ENCODE data around the gene TBC1D14. TPM values are rescaled to one million over a fixed set of nuclear protein-coding genes. Genes with fewer than 3 reads are reported as not detected.

TBC1D14 gene
- total and polyA plus RNA-seq, 2 of the 4 experiments (the other 2 are of a cell fraction): 31.7 to 40.7 TPM

DNA sequence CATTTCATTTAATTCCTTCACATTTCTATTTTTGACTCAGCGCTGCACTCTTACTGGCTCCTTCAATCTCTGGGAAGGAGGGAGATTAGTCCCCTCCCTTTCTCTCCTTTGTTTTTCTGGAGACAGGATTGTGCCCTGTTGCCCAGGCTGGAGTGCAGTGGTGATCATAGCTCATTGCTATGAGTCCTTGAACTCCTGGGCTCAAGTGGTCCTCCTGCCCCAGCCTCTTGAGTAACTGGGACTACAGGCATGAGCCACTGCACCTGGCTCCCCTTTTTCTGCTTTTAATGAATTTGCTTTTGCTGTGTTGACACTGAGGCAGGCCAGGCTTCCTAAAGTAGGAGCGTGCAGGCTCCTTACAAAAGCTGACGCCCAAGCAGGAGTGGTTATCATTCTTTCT lies 10.5 kb downstream of the TBC1D14 start:
- ChIA-PET POLR2A (ENCODE audit: unreplicated experiment) (no interaction called here), CTCF (no interaction called here)
- peaks cover 16% of the 10 kb centered on the region for H3K36me3 ChIP-seq (ENCODE audit: control insufficient read depth, insufficient read depth, low read length)
- no peaks in the 10 kb centered on the region for H3K27me3 ChIP-seq (ENCODE audit: control insufficient read depth, insufficient read depth, low read length)
- H3K14ac ChIP-seq (replicated peaks; ENCODE audit: low read depth, low read length): no peak overlapping the region
- no peak overlapping the region for H3K23ac ChIP-seq (ENCODE audit: low read depth, low read length)
- H3K9ac ChIP-seq (ENCODE audit: low read depth, low read length): no peak overlapping the region
- H3K4me1 ChIP-seq (ENCODE audit: control insufficient read depth, insufficient read depth, low read length): peaks cover 9% of the 10 kb centered on the region; the same call in 1 of the 2 replicates
- DNase-seq (no peak), ATAC-seq (ENCODE audit: low read depth) (no peak)
- H3K56ac ChIP-seq (ENCODE audit: extremely low read depth, insufficient read depth, low read length): no peak overlapping the region
- no TSS peak for BruUV-seq (replicated peaks)
- no CpG with 5 or more reads among the region's 3 CpGs for WGBS, 2 experiments (ENCODE audit: extremely low coverage in 2 of 2, insufficient read length in 1 of 2)
- intact Hi-C loops (cut with micrococcal nuclease): no loop called here
- no peak overlapping the region for H2AFZ ChIP-seq (replicated peaks; ENCODE audit: low read length, poor library complexity)
- H3K9me3 ChIP-seq (ENCODE audit: control insufficient read depth, insufficient read depth, low read length): no peaks in the 10 kb centered on the region
- no peak overlapping the region for H3K4ac ChIP-seq (ENCODE audit: low read depth, low read length)
- H3K18ac ChIP-seq (ENCODE audit: low read depth, low read length): no peak overlapping the region
- H2BK15ac ChIP-seq (ENCODE audit: low read depth, low read length): no peak overlapping the region
- in situ Hi-C loops (cut with MboI; ENCODE audit: low sequenced_read_pairs): no loop called here
- no peak overlapping the region for H2BK20ac ChIP-seq (ENCODE audit: low read depth, low read length)
- peaks cover 23% of the 10 kb centered on the region for H4K20me1 ChIP-seq (ENCODE audit: insufficient read depth, low read length)
- TF ChIP-seq RCOR1 (IDR thresholded peaks at IDR 0.05; ENCODE audit: insufficient replicate concordance, low read length): no peak
- no peak for TF ChIP-seq POLR2A (IDR thresholded peaks at IDR 0.05; ENCODE audit: low read depth, low read length)
- TF ChIP-seq MAFK (IDR thresholded peaks at IDR 0.05; ENCODE audit: low read depth, low read length): no peak
- no peak for TF ChIP-seq NFE2L2 (IDR thresholded peaks at IDR 0.05; ENCODE audit: low read depth, low read length)
- TF ChIP-seq RAD21 (IDR thresholded peaks at IDR 0.05; ENCODE audit: low read length): no peak
- TF ChIP-seq FOS (IDR thresholded peaks at IDR 0.05; ENCODE audit: low read depth, low read length): no peak
- TF ChIP-seq, protein P1, sequence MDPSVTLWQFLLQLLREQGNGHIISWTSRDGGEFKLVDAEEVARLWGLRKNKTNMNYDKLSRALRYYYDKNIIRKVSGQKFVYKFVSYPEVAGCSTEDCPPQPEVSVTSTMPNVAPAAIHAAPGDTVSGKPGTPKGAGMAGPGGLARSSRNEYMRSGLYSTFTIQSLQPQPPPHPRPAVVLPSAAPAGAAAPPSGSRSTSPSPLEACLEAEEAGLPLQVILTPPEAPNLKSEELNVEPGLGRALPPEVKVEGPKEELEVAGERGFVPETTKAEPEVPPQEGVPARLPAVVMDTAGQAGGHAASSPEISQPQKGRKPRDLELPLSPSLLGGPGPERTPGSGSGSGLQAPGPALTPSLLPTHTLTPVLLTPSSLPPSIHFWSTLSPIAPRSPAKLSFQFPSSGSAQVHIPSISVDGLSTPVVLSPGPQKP (IDR thresholded peaks at IDR 0.05; ENCODE audit: borderline replicate concordance, low read depth, low read length): no peak
- no peak for TF ChIP-seq SMC3 (IDR thresholded peaks at IDR 0.05; ENCODE audit: low read depth, low read length)
- no peak for TF ChIP-seq BHLHE40 (IDR thresholded peaks at IDR 0.05; ENCODE audit: low read depth, low read length)
- TF ChIP-seq CTCF (conservative IDR thresholded peaks at IDR 0.05; ENCODE audit: low read depth, low read length): no peak
- TF ChIP-seq RFX5 (IDR thresholded peaks at IDR 0.05; ENCODE audit: low read depth, low read length): no peak
- TF ChIP-seq CHD1 (IDR thresholded peaks at IDR 0.05; ENCODE audit: low read depth, low read length): no peak
- TF ChIP-seq, protein P2, sequence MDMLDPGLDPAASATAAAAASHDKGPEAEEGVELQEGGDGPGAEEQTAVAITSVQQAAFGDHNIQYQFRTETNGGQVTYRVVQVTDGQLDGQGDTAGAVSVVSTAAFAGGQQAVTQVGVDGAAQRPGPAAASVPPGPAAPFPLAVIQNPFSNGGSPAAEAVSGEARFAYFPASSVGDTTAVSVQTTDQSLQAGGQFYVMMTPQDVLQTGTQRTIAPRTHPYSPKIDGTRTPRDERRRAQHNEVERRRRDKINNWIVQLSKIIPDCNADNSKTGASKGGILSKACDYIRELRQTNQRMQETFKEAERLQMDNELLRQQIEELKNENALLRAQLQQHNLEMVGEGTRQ (IDR thresholded peaks at IDR 0.05; ENCODE audit: low read depth, low read length): no peak
- no peak for TF ChIP-seq MXI1 (IDR thresholded peaks at IDR 0.05; ENCODE audit: borderline replicate concordance, low read depth, low read length)
- TF ChIP-seq CEBPB (IDR thresholded peaks at IDR 0.05; ENCODE audit: low read depth, low read length): no peak
- no peak for TF ChIP-seq MAZ (IDR thresholded peaks at IDR 0.05; ENCODE audit: borderline replicate concordance, low read depth, low read length)
- H3K9me1 ChIP-seq (ENCODE audit: insufficient read depth, low read length): peaks cover 8% of the 10 kb centered on the region; the same call in 1 of the 2 replicates
- no peak overlapping the region for H3K27ac ChIP-seq (ENCODE audit: insufficient read depth, low read length)
- H3K4me3 ChIP-seq (ENCODE audit: insufficient read depth, low read depth, low read length): no peak overlapping the region
- dilution Hi-C loops (cut with HindIII; ENCODE audit: low sequenced_read_pairs, unreplicated experiment): no loop called here
- H2BK120ac ChIP-seq (ENCODE audit: low read depth, low read length): no peak overlapping the region
- H3K4me2 ChIP-seq (ENCODE audit: low read depth, low read length): no peak overlapping the region
- H4K8ac ChIP-seq (ENCODE audit: low read depth in 2 of 2, low read length in 2 of 2): no peak overlapping the region
- no peak overlapping the region for H2AK9ac ChIP-seq (replicated peaks; ENCODE audit: low read depth, low read length, poor library complexity)
- no peak overlapping the region for H4K91ac ChIP-seq (ENCODE audit: insufficient read depth, low read depth, low read length)
- peaks cover 29 to 30% of the 10 kb centered on the region in 2 experiments for H3K79me1 ChIP-seq (ENCODE audit: low read depth in 1 of 2, low read length in 2 of 2)
- H4K5ac ChIP-seq (ENCODE audit: low read depth, low read length): no peak overlapping the region
- no peak overlapping the region for H2BK5ac ChIP-seq (ENCODE audit: low read depth, low read length, poor library complexity, severe bottlenecking)
- no peak overlapping the region for H2AK5ac ChIP-seq (ENCODE audit: low read depth, low read length)
